HepG2 (cell line): ENCODE data around the gene KIAA0930. TPM values are rescaled to one million over a fixed set of nuclear protein-coding genes. Genes with fewer than 3 reads are reported as not detected.

ENCODE experiments used
- ARNTL ChIP-seq: sonication (generic); formaldehyde crosslinking; IDR thresholded peaks from 2 replicates; pipeline ENCODE4 v1.4.0; 2020; ENCODE audit warnings: mild to moderate bottlenecking, missing genetic modification reagents
- CERS6 ChIP-seq: sonication (generic); formaldehyde crosslinking; IDR thresholded peaks from 2 replicates; pipeline ENCODE4 v1.5.0; 2020; ENCODE audit warnings: missing genetic modification reagents
- ESRRA ChIP-seq: sonication (generic); formaldehyde crosslinking; IDR thresholded peaks from 2 replicates; pipeline ENCODE4 v1.5.1; 2020; ENCODE audit warnings: mild to moderate bottlenecking, low read depth, missing genetic modification reagents
- HMG20A ChIP-seq: IDR thresholded peaks from 2 replicates; pipeline ENCODE4 v1.6.1; 2016; ENCODE audit warnings: borderline replicate concordance
- MXI1 ChIP-seq: IDR thresholded peaks from 3 replicates; pipeline ENCODE4 v1.6.1; 2012; ENCODE audit warnings: low read depth, low read length, inconsistent platforms, borderline replicate concordance
- NFE2L2 ChIP-seq: fragments of 150-350 bp; IDR thresholded peaks from 2 replicates; pipeline ENCODE4 v1.6.1; 2014; ENCODE audit warnings: low read length
- SALL1 ChIP-seq: sonication (generic); formaldehyde crosslinking; IDR thresholded peaks from 2 replicates; pipeline ENCODE4 v1.8.0; 2022; ENCODE audit warnings: mild to moderate bottlenecking, missing genetic modification reagents
- ZBTB14 ChIP-seq: sonication (generic); formaldehyde crosslinking; IDR thresholded peaks from 2 replicates; pipeline ENCODE4 v1.4.0; 2020; ENCODE audit warnings: missing genetic modification reagents
- ZFP37 ChIP-seq: sonication (generic); formaldehyde crosslinking; IDR thresholded peaks from 2 replicates; pipeline ENCODE4 v1.4.0; 2020; ENCODE audit warnings: missing genetic modification reagents, borderline replicate concordance
- ZGPAT ChIP-seq: IDR thresholded peaks from 2 replicates; pipeline ENCODE4 v1.6.1; 2016; ENCODE audit warnings: mild to moderate bottlenecking
- ZNF563 ChIP-seq: sonication (generic); formaldehyde crosslinking; IDR thresholded peaks from 2 replicates; pipeline ENCODE4 v1.8.0; 2022; ENCODE audit warnings: mild to moderate bottlenecking, moderate library complexity, missing genetic modification reagents
- ZNF598 ChIP-seq: sonication (generic); formaldehyde crosslinking; IDR thresholded peaks from 2 replicates; pipeline ENCODE4 v1.5.1; 2020; ENCODE audit warnings: mild to moderate bottlenecking, missing genetic modification reagents, borderline replicate concordance
- ZNF782 ChIP-seq: sonication (generic); formaldehyde crosslinking; IDR thresholded peaks from 2 replicates; pipeline ENCODE4 v1.4.0; 2020; ENCODE audit warnings: missing genetic modification reagents, mild to moderate bottlenecking, borderline replicate concordance
- ZSCAN12 ChIP-seq: sonication (generic); formaldehyde crosslinking; IDR thresholded peaks from 2 replicates; pipeline ENCODE4 v1.9.0; 2021; ENCODE audit warnings: mild to moderate bottlenecking, missing genetic modification reagents
- polyA plus RNA-seq, 8 experiments: library from polyadenylated mRNA; depleted of rRNA in 3 of 8; stranded (reverse) in 7 of 8; unstranded in 1 of 8; fragments of >200 nt; fragmentation: Illumina TruSeq in 4 of 8; extraction: Trizol in 4 of 8; gene quantifications; 2 replicates each; pipeline versions ENCODE4 v1.2.1 to v1.2.3, GENCODE V29; 2011 to 2016; ENCODE audit warnings: low read depth in 4 of 8, missing spikeins in 1 of 8, mixed read lengths in 1 of 8; ENCODE audit not compliant: insufficient read depth in 1 of 8
- total RNA-seq, 5 experiments: library from RNA; depleted of rRNA; stranded (reverse); fragments of >200 nt; fragmentation: Illumina TruSeq; extraction: Trizol; gene quantifications; 2 replicates each; pipeline ENCODE4 v1.2.3, GENCODE V29; 2016; ENCODE audit warnings: low read depth in 1 of 5
- TF ChIP-seq, protein P1 (sequence below): IDR thresholded peaks from 2 replicates; pipeline ENCODE4 v1.6.1; 2016; ENCODE audit warnings: missing biosample characterization, missing genetic modification reagents, low read depth
- TF ChIP-seq, protein P2 (sequence below): sonication (generic); formaldehyde crosslinking; IDR thresholded peaks from 2 replicates; pipeline ENCODE4 v1.4.0; 2020; ENCODE audit warnings: missing genetic modification reagents, mild to moderate bottlenecking, borderline replicate concordance
- TF ChIP-seq, protein P3 (sequence below): sonication (generic); formaldehyde crosslinking; IDR thresholded peaks from 2 replicates; pipeline ENCODE4 v1.4.0; 2020; ENCODE audit warnings: missing genetic modification reagents

Gene KIAA0930
- total and polyA plus RNA-seq, 2 of the 13 experiments (the other 11 are each of a cell fraction or from before 2014, with no cell fraction given) = 27.0 to 38.2 TPM

- TF ChIP-seq ZBTB14 (CRISPR knock-in tag) (no peak), ZGPAT (CRISPR knock-in tag) (peak; percentile 87), ZNF782 (CRISPR knock-in tag) (no peak; the same call in 1 of the 2 replicates), ESRRA (CRISPR knock-in tag) (peak; percentile 74; the same call in 1 of the 2 replicates), ARNTL (peak; percentile 65), ZSCAN12 (CRISPR knock-in tag) (no peak), SALL1 (CRISPR knock-in tag) (peak; percentile 97), MXI1 (peak; percentile 39; the same call in 1 of the 3 replicates), ZNF598 (peak; percentile 79; the same call in 1 of the 2 replicates), CERS6 (CRISPR knock-in tag) (no peak), HMG20A (CRISPR knock-in tag) (peak; percentile 71; the same call in 1 of the 2 replicates), NFE2L2 (no peak), ZNF563 (no peak), ZFP37 (no peak)
- TF ChIP-seq, protein P1, sequence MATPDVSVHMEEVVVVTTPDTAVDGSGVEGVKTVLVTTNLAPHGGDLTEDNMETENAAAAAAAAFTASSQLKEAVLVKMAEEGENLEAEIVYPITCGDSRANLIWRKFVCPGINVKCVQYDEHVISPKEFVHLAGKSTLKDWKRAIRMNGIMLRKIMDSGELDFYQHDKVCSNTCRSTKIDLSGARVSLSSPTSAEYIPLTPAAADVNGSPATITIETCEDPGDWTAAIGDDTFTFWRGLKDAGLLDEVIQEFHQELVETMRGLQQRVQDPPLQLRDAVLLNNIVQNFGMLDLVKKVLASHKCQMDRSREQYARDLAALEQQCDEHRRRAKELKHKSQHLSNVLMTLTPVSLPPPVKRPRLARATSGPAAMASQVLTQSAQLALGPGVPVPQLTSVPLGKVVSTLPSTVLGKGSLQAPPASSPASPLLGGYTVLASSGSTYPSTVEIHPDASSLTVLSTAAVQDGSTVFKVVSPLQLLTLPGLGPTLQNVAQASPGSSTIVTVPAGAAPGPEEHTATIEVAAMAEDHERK (CRISPR knock-in tag) = no peak
- TF ChIP-seq, protein P2, sequence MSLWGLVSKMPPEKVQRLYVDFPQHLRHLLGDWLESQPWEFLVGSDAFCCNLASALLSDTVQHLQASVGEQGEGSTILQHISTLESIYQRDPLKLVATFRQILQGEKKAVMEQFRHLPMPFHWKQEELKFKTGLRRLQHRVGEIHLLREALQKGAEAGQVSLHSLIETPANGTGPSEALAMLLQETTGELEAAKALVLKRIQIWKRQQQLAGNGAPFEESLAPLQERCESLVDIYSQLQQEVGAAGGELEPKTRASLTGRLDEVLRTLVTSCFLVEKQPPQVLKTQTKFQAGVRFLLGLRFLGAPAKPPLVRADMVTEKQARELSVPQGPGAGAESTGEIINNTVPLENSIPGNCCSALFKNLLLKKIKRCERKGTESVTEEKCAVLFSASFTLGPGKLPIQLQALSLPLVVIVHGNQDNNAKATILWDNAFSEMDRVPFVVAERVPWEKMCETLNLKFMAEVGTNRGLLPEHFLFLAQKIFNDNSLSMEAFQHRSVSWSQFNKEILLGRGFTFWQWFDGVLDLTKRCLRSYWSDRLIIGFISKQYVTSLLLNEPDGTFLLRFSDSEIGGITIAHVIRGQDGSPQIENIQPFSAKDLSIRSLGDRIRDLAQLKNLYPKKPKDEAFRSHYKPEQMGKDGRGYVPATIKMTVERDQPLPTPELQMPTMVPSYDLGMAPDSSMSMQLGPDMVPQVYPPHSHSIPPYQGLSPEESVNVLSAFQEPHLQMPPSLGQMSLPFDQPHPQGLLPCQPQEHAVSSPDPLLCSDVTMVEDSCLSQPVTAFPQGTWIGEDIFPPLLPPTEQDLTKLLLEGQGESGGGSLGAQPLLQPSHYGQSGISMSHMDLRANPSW = 0 out of 2 replicates have a peak, but pooled peaks have one; percentile 40
- TF ChIP-seq, protein P3, sequence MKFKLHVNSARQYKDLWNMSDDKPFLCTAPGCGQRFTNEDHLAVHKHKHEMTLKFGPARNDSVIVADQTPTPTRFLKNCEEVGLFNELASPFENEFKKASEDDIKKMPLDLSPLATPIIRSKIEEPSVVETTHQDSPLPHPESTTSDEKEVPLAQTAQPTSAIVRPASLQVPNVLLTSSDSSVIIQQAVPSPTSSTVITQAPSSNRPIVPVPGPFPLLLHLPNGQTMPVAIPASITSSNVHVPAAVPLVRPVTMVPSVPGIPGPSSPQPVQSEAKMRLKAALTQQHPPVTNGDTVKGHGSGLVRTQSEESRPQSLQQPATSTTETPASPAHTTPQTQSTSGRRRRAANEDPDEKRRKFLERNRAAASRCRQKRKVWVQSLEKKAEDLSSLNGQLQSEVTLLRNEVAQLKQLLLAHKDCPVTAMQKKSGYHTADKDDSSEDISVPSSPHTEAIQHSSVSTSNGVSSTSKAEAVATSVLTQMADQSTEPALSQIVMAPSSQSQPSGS (CRISPR knock-in tag) = peak; percentile 78
Measured at GRCh38 chr22:45273452-45274075, 32.9 kb upstream of the KIAA0930 start (continued).
